KOPT-K1 (cell line): ENCODE results near the gene RNF227.
A peak's percentile ranks its signal among the peaks of the same experiment; 100 is the strongest.

ENCODE experiments used
- H3K27ac ChIP-seq: fragments of 200-600 bp; sonication (generic); 2 replicates; pipeline ENCODE4 v1.5.1; 2016; ENCODE audit warnings: antibody characterized with exemption, mild to moderate bottlenecking, low read depth, low read length; ENCODE audit not compliant: poor library complexity, severe bottlenecking
- H3K36me3 ChIP-seq: fragments of 200-600 bp; sonication (generic); 2 replicates; pipeline ENCODE4 v1.5.1; 2017; ENCODE audit warnings: antibody characterized with exemption, mild to moderate bottlenecking, low read length, moderate library complexity; ENCODE audit not compliant: insufficient read depth
- H3K9me3 ChIP-seq: fragments of 200-600 bp; sonication (generic); 2 replicates; pipeline ENCODE4 v1.5.1; 2017; ENCODE audit warnings: antibody characterized with exemption, low read length, mild to moderate bottlenecking; ENCODE audit not compliant: insufficient read depth, poor library complexity, severe bottlenecking

The RNF227 gene

GRCh38 chr17:7887482-7888183 is 28.5 kb downstream of the RNF227 start:
- Histone ChIP-seq H3K9me3 (no peaks in the 10 kb centered on the region), H3K27ac (peak overlapping the region; percentile 93), H3K36me3 (peaks cover 33% of the 10 kb centered on the region)

DNA sequence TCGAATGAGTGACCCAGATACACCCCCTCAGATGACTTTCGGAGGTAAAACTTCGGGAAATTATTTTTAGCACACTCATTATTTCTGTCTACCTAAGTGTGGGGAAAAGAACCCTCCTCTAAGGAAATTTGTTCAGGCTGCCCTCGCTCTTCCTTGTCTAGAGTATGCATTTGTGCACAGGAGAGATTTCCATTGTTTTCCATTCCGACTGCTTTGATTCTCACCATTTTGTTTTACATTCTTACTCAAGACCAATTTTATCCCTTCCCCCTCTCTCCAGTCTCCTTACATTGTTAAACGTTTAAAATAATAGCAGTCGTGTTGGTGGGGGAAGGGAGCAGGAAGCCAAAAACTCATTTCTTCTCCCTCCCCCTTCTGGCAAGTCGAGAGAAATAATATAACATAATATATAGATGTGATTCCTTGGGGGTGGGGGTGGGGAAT is 29.0 kb downstream of the RNF227 start:
- no peaks in the 10 kb centered on the region for H3K9me3 ChIP-seq
- H3K36me3 ChIP-seq: peaks cover 28% of the 10 kb centered on the region
- peak overlapping the region; percentile 93 for H3K27ac ChIP-seq

- peaks cover 22% of the 10 kb centered on the region for H3K36me3 ChIP-seq
- H3K27ac ChIP-seq: peak overlapping the region; percentile 93
These were observed 29.7 kb downstream of the RNF227 start for GRCh38 chr17:7886227-7887037.

DNA sequence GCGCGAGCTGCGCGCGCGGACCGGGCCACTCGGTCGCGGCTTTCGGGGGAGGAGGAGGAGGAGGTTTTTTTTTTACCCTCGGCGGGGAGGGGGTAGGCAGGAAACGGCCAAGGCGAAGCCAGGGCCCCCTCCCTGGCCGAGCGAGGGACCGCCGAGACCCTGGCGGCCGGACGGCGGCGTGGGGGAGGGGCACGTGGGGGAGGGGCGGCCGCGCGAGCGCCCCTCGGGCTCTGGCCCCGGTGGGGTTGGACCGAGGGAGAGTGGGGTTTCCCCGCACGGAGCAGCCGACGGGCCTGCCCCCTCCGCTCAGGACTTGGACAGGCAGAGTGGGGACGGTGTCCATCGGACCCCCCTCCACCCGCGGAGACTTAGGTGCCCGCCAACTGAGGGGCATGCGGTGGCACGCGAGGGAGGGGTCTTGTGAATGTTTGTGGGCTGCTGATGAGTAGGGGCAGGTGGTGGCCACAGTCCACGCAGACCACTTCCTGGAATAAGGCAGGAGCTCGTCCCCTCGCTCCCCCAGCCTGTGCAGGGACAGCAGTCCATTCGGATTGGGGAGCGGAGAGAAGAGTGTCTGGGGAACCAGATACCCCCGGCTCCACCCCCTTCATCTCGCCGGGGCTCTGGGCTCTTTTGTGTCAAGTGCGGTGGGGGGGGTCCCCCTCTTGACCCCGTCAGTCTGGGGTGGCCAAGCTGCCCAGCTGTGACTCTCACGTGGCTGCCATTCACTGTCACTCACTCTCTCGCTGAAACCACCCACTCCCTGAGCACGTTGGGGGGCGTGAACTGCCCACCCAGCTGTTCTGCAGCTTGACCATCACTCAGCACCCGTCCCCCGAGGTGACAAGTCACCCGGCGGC is 30.5 kb downstream of the RNF227 start:
- Histone ChIP-seq H3K9me3 (no peaks in the 10 kb centered on the region), H3K27ac (peak overlapping the region; percentile 93), H3K36me3 (peaks cover 16% of the 10 kb centered on the region)

More at GRCh38 chr17:7886227-7887037, 29.7 kb downstream of the RNF227 start:
- no peaks in the 10 kb centered on the region for H3K9me3 ChIP-seq

- peak overlapping the region; percentile 93 for H3K27ac ChIP-seq
- H3K9me3 ChIP-seq: no peaks in the 10 kb centered on the region
- peaks cover 10% of the 10 kb centered on the region; the same call in 1 of the 2 replicates for H3K36me3 ChIP-seq
These were observed 31.3 kb downstream of the RNF227 start for GRCh38 chr17:7884581-7885366.

DNA sequence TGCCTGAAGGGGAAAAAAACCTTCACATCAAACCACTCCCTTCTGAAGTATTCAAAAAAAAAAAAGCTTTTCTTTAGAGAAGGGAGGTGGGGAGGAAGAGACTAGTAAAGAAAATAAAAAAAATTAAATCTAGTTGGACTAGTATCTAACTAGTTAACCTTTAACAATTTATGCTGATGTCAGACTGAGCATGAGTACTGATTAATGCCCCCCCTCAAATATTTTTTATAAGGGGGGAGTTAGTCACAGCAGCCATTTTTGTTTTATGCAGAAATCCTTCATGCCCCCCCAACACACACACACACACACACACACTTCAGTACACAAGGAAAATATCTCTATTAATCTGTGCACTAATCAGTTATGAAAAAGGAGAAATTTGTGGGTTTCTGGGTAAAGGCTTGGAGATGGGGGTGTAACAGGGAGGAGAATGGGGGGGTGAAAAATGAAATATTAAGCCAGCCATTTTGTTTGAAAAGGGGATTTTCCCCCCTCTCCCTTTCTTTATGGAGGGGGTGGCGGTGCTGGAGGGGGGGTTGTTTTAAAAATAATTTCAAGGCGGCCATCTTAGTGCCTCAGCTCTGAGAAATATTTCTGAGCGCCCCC is 32.2 kb downstream of the RNF227 start:
- Histone ChIP-seq H3K36me3 (0 out of 2 replicates have a peak, but pooled peaks cover 5% of the 10 kb centered on the region), H3K27ac (peak overlapping the region; percentile 21)

DNA sequence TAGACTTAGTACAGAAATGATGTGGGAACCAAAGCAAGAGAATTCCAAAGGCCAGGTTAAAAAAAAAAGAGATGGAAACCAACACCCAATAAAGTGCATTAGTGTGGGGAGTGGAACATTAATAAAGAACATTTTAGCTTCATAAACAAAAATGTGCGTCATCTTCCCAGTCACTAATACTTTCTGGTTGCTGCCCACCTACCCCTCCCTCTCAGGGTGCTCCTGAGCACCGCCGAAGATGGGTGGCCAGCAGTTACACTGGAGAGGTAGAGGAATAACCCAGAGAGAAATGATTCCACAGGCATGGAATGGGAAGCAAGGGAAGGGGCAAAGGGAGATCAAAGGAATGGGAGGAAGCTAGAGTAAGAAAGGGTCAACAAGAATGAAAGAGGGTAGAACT is 33.5 kb downstream of the RNF227 start:
- no peaks in the 10 kb centered on the region for H3K9me3 ChIP-seq
- 0 out of 2 replicates have a peak, but pooled peaks cover 5% of the 10 kb centered on the region for H3K36me3 ChIP-seq
- H3K27ac ChIP-seq: no peak overlapping the region

More for the DNA sequence above, 32.2 kb downstream of the RNF227 start:
- no peaks in the 10 kb centered on the region for H3K9me3 ChIP-seq

- H3K9me3 ChIP-seq: no peaks in the 10 kb centered on the region
- H3K27ac ChIP-seq: no peak overlapping the region
- H3K36me3 ChIP-seq: 0 out of 2 replicates have a peak, but pooled peaks cover 5% of the 10 kb centered on the region
These were observed 34.0 kb downstream of the RNF227 start for GRCh38 chr17:7882068-7882467.

GRCh38 chr17:7881276-7882054 is 34.6 kb downstream of the RNF227 start:
- H3K36me3 ChIP-seq: 0 out of 2 replicates have a peak, but pooled peaks cover 5% of the 10 kb centered on the region
- H3K27ac ChIP-seq: no peak overlapping the region
- no peaks in the 10 kb centered on the region for H3K9me3 ChIP-seq

DNA sequence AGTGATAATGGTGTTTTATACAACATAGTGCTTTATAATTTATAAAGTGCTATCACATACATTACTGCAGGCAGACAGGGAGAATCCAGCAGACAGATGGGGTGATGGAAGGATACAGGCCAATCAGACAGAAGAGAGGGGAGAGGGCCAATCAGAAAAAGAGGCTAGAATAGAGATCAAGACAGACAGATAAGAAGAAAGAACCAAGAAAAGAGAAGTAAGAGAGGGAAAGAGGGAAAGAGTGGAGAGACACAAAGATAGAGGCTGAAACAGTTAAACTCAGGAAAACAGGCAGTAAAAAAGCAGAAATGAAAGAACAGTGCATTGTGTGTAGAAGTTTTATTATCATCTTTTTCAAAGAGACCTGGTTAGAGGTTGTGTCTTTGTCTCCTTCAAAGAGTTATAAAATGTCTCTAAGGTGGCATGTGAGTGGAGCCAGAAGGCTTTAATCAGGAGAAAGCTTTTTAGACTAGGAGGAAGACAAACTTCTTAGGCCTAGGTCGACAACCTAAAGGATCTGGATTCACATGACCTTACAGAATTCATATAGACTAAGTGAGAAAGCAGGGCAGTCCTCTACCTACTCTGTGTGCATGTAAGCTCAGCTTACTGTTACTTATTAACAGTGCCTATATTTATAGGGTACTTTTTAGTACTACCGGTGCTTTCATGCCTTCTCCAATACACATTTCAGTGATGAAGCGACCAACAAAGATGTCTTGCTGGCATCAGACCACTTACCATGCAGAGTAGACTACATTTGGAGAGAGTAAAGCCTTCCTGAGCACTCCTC is 35.8 kb downstream of the RNF227 start:
- Histone ChIP-seq H3K9me3 (no peaks in the 10 kb centered on the region), H3K36me3 (0 out of 2 replicates have a peak, but pooled peaks cover 5% of the 10 kb centered on the region), H3K27ac (no peak overlapping the region)

DNA sequence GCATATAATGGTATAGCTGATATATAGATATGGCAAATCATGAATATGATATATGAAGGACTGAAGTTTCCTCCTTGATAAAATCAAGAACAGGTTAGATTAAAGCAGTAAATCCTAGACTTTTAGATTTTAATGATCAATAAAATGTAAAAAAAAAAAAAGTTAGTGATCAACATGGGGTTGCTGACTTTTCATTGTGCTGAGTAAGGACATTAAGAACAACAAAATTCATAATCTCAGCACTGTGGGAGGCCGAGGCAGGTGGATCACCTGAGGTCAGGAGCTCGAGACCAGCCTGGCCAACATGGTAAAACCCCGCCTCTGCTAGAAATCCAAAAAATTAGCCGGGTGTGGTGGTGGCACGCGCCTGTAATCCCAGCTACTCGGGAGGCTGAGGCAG is 37.9 kb downstream of the RNF227 start:
- Histone ChIP-seq H3K9me3 (no peaks in the 10 kb centered on the region), H3K27ac (no peak overlapping the region), H3K36me3 (0 out of 2 replicates have a peak, but pooled peaks cover 5% of the 10 kb centered on the region)

DNA sequence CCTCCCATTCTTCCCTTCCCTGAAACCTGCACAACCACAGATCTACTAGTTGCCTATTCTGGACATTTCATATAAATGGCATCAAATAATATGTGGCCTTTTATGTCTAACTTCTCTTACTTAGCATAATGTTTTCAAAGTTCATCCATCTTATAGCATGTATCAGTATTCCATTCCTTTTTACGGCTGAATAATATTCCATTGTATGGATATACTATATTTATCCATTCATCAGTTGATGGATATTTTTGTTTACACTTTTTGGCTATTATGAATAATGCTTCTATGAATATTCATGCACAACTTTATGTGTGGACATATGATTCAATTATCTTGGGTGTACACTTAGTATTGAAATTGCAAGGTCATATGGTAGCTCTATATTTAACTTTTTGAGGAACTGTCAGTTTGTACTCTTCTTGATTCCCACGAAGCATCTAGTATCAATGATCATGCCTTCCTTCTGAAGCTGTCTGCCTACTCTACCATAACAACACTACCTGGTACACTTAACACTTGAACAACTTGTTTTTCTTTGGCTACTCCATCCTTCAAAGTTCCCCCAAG is 40.2 kb downstream of the RNF227 start:
- H3K9me3 ChIP-seq: no peaks in the 10 kb centered on the region
- 0 out of 2 replicates have a peak, but pooled peaks cover 5% of the 10 kb centered on the region for H3K36me3 ChIP-seq
- H3K27ac ChIP-seq: no peak overlapping the region
